Breast epithelium (tissue), 3 donors: ENCODE measurements around the gene PTPRN2.

Experiments used
- POLR2A ChIP-seq: fragments of 450-650 bp; IDR thresholded peaks from one replicate; pipeline ENCODE4 v1.6.1; 2016; ENCODE audit warnings: antibody characterized with exemption, mild to moderate bottlenecking, moderate library complexity
- POLR2AphosphoS5 ChIP-seq, 3 donors: sonication (generic); formaldehyde crosslinking; IDR thresholded peaks; one replicate each; pipeline ENCODE4 v1.6.1; 2017; ENCODE audit warnings: antibody characterized with exemption in 3 of 3
- TF ChIP-seq, protein P1 (sequence below), 3 donors: fragments of 450-650 bp; IDR thresholded peaks; one replicate each; pipeline ENCODE4 v1.5.1; 2016 to 2017; ENCODE audit warnings: antibody characterized with exemption in 3 of 3, mild to moderate bottlenecking in 3 of 3, moderate library complexity in 3 of 3

DNA sequence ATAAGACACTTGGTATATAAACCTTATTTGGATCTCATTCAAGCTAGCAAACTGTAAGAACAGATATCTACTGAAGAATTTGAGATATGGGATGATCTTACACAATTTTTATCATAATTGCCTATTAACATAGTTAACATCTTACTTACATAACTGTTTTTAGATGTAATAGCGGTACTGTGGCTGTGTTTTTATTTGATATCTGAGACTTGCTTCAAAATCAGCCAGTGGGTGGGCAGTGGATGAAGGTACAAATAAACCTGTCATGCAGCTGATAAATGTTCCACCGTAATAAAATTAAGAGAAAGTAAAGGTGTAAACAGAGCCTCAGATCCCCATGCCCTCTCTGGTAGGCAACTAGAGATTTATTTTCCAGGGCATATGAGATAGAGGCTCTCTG lies 28.4 kb upstream of the PTPRN2 start:
- TF ChIP-seq, protein P1, sequence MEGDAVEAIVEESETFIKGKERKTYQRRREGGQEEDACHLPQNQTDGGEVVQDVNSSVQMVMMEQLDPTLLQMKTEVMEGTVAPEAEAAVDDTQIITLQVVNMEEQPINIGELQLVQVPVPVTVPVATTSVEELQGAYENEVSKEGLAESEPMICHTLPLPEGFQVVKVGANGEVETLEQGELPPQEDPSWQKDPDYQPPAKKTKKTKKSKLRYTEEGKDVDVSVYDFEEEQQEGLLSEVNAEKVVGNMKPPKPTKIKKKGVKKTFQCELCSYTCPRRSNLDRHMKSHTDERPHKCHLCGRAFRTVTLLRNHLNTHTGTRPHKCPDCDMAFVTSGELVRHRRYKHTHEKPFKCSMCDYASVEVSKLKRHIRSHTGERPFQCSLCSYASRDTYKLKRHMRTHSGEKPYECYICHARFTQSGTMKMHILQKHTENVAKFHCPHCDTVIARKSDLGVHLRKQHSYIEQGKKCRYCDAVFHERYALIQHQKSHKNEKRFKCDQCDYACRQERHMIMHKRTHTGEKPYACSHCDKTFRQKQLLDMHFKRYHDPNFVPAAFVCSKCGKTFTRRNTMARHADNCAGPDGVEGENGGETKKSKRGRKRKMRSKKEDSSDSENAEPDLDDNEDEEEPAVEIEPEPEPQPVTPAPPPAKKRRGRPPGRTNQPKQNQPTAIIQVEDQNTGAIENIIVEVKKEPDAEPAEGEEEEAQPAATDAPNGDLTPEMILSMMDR (IDR thresholded peaks at IDR 0.05), result no peak
- TF ChIP-seq POLR2AphosphoS5 (IDR thresholded peaks at IDR 0.05), result no peak
- TF ChIP-seq POLR2A, result no peak
